ENCODE measurements around the gene CDC14A.

GRCh38 chr1:100346387-100346786 lies 5.9 kb upstream of the CDC14A start:
- TF ChIP-seq EZH2phosphoT487 (IDR thresholded peaks at IDR 0.05; ENCODE audit: borderline replicate concordance, low read depth, low read length), result no peak
- TF ChIP-seq, protein P1, sequence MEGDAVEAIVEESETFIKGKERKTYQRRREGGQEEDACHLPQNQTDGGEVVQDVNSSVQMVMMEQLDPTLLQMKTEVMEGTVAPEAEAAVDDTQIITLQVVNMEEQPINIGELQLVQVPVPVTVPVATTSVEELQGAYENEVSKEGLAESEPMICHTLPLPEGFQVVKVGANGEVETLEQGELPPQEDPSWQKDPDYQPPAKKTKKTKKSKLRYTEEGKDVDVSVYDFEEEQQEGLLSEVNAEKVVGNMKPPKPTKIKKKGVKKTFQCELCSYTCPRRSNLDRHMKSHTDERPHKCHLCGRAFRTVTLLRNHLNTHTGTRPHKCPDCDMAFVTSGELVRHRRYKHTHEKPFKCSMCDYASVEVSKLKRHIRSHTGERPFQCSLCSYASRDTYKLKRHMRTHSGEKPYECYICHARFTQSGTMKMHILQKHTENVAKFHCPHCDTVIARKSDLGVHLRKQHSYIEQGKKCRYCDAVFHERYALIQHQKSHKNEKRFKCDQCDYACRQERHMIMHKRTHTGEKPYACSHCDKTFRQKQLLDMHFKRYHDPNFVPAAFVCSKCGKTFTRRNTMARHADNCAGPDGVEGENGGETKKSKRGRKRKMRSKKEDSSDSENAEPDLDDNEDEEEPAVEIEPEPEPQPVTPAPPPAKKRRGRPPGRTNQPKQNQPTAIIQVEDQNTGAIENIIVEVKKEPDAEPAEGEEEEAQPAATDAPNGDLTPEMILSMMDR (conservative IDR thresholded peaks at IDR 0.05; ENCODE audit: low read length), result no peak
